Stimulated activated CD8-positive, alpha-beta memory T cell treated with anti-CD3 and anti-CD28 coated beads, Interleukin-12 subunit alpha, Interleukin-12 subunit beta, amount 100 ng/mL, for 4 hours (primary cell): Measurements from ENCODE around the gene CACNA1C.
"Not testable (repeated sequence)": the region's sequence is repeated elsewhere in the genome, so short reads cannot be mapped to it uniquely, and the experiment has no call there.

Source experiments
- DNase-seq: peaks from one replicate; pipeline ENCODE4 v3.0.0-alpha.2; 2020; ENCODE audit warnings: low read depth

The CACNA1C gene

DNA sequence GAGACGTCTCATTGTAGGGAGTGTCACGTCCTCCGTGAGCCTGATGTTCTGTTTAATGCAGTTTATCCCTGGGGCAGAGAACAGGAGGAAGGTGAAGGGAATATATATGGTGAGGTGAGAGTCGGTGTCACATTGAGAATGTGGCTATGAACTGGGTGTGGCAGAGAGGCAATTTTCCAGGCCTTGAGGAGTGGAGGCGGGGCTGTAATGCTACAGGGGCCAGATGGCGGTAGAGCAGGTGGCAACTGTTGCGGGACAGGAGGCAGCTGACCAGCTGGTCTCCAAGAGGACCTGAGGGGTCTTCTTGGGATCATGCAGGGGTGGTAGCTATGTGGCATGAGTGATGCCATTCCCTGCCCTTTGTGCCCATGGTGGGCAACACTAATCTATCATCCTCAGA, 59.6 kb downstream of the CACNA1C start:
- DNase-seq = no peak

DNA sequence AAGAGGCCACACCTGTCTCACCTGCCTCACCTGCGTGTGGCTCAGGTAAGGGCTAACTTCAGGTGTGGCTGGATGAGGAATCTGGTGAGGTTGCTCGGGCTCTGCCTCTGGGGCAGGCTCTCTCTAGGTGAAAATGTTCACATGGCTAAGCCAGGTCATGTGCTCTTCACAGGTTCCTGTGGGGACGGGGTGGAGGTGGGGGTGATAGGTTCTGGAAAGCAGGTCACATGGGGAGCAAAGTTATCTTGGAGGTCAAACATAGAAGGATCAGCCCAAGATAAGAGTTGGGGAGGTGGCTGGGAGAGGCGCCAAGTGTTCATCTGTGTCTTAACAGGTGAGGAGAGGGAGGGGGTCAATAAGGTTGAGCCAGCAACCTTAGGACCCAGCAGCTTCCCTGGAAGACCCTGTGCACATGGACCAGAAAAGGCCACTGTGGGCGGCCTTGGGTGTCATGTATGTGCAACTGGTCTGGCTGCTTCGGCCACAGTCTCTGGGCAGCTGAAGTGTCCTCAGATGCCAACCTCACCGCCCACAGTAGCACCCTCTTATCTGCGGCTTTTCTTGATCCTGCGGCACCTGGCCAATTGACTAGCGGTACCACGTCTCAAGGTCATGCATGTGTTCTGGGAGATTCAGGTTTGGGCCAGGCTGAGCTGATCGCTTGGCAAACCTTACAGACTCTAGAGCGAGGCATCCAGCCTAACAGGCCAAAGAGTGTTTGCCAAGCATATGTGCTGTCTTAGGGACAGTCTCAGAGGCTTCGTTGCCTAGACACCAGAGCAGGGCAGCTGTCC, 60.5 kb downstream of the CACNA1C start:
- no peak for DNase-seq

DNA sequence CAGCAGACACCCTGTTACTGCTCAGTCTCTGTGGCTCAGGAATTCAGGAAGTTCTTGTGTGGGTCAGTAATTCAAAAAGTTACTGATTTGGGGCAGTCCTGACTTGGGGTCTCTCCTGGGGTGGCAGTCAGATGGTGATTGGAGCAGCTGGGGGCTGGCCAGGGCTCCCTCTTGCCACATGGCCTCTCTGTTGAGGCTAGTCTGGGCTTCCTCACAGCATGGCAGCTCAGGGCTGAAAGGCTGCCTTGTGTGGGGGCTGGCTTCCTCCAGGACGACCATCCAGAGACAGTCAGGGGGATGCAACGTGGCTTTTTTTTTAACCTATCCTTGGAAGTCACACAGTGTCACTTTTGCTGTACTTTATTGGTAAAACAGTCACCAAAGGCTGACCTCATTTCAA, 61.3 kb downstream of the CACNA1C start:
- DNase-seq = no peak

DNA sequence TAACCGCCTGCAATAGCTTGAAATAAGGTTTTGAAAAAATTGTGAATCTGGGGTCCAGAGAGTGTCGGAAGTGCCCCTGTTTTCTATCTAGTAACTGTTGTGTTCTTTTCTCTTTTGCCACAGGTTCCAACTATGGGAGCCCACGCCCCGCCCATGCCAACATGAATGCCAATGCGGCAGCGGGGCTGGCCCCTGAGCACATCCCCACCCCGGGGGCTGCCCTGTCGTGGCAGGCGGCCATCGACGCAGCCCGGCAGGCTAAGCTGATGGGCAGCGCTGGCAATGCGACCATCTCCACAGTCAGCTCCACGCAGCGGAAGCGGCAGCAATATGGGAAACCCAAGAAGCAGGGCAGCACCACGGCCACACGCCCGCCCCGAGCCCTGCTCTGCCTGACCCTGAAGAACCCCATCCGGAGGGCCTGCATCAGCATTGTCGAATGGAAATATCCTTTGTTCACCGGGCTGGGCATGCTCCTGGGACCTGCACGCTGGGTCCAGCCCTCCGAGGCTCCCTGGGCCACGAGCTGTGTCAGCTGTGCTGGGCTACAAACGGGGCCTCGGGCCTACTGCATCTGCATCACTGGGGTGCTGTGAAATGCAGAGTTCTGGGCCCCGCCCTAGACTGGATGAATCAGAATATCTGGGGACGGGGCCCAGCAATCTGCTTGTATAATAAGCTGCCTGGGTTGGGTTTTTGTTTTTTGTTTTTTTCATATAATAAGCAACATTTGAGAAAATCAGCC, 62.5 kb downstream of the CACNA1C start:
- DNase-seq = no peak

DNA sequence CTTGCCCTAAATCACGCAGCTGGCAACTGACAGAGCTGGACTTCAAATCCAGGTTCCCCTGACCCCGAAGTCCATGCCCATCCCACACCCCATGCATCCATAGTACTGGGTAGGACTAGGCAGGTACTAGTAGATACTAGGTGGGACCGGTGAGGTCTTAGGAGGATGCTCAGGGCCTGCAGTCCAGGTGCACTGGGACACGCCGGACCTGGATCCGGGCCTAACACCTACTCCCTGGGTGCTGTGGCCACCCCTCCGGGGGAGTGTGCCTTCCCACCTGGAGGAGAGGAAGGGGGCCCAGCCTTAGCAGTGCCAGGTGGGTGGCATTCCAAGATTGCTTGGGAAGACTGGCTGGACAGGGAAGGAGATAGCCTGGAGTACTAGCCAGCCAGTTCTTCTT, 64.8 kb downstream of the CACNA1C start:
- no peak for DNase-seq

DNA sequence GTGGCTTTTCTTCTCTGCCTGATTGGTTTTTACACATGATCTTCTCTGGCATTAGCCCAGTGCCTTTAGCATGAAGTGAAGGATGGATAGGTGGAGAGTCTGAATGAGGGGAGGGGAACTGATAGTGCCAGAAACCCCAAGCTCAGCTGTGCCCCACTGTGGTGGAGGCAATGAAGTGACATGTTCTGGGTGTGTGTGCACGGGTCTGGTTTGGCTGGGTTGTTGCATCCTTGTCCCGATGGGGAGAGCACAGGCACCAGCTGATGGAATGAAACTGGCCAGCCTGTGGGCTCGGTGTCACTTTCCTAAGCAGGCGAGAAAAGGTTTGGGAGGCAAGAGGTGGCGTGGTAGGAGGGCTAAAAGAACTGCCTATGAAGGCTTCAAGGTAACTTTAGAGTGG, 65.3 kb downstream of the CACNA1C start:
- DNase-seq = no peak

DNA sequence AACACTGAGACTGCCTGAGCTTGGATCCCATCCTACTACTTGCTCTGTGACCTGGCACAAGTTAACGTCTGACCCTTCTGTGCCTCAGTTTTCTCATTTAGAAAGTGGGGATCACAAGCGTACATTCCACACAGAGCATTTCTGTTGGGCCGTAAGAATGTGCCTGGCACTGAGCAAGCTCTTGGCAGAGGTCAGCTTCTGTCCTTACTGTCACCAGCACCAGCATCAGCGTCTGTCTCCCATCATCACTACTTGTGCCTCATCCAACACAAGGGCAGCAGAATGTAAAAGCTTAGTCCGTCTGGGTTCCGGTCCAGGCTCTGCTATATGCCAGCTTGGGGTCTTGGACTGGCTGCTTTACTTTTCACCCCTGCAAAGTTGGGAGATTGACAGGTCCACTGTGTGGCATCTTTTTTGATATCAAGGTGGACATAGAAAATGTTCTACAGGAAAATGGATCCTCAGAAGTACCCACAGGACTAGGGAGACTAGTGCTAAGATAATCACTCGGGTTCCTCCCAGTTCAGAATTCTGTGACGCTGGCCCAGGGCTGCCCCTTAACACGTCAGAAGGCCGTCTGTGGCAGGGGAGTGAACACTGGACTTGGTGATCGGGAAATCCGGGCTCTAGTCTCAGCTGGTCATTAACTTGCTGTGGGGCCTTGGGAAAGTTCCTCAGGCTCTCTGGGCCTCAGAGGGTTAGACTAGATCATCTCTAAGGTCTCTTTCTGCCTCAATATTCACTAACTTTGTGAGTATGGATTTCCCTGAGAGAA, 65.9 kb downstream of the CACNA1C start:
- DNase-seq = no peak

DNA sequence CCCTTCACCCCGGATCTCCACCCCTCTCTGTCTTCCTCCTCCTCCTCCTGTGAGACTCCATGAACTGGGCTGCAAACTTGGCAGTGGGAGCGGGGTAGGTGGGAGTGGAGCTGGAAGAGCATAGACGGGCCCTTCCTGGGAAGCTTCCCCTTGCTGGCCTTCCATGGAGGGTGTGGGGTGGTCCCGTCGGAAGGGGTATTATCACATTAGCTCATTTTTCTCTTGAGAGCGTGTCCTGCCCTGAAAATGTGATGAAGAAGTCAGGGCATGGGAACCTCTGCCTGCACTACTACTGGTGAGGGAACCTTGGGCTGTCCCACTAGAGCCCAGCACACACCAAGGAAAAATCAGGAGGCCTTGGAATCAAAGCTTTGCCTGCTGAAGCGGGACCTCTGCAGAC, 66.5 kb downstream of the CACNA1C start:
- DNase-seq = no peak

DNA sequence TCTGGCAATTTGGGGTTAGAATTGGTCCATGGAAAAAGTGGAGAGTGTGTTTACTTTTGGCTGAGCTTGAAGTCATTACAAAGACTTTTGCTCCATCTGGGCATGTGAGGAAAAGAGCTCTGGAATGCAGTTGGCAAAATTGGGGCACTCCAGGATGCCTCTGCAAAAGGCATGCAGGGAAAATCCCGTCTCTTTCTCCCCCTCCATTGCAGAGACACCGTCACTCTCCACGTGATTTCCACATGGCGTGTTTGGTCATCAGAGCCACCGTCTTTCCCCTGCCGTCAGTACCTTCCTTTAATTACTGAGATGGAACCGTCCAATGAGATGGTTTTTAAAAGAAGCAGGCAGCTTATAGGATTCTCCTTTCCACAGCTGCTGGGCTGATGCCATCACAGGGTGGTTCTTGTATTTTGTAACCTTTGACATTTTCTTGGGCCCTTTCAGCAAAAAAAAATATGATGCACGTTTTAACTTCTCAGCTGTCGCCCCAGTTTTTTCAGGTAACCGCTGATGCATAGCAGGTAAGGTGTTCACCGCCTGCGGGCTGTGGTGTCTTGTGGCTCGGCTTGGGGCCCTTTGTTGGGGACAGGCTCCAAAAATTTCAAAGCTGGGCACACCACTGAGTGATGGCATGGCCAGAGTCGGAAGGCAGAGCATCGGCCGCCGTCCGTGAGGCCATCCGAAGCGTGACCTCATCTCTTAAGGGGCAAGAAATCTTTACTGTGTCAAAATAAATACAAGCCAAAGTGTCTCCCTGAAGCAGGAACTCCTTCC, 68.4 kb downstream of the CACNA1C start:
- no peak for DNase-seq

DNA sequence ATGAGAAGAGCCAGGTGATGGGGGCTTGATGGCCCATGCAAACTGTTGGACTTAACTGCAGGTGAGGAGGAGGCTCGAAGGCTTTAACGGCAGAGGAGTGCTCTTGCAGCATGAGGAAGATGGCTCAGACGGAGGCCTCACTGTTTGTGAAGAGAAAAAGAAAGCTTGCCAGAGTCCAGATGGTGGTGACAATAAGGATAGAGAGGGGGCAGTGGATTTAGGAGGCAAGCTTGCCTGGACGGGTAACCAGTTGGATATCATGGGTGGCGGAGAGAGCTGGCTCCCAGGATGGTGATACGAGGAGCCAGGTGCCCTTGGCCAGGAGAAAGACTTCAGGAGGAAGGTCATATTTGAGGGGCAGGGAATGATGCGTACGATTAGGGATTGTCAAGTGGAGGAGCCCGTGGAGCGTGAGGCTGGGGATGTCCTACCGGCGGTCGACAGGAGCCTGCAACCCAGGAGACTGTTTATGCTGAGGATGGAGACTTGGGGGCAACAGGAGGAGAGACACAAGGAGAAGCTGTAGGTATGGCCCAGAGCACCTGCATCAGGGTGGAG, 71.8 kb downstream of the CACNA1C start:
- DNase-seq = no peak

DNA sequence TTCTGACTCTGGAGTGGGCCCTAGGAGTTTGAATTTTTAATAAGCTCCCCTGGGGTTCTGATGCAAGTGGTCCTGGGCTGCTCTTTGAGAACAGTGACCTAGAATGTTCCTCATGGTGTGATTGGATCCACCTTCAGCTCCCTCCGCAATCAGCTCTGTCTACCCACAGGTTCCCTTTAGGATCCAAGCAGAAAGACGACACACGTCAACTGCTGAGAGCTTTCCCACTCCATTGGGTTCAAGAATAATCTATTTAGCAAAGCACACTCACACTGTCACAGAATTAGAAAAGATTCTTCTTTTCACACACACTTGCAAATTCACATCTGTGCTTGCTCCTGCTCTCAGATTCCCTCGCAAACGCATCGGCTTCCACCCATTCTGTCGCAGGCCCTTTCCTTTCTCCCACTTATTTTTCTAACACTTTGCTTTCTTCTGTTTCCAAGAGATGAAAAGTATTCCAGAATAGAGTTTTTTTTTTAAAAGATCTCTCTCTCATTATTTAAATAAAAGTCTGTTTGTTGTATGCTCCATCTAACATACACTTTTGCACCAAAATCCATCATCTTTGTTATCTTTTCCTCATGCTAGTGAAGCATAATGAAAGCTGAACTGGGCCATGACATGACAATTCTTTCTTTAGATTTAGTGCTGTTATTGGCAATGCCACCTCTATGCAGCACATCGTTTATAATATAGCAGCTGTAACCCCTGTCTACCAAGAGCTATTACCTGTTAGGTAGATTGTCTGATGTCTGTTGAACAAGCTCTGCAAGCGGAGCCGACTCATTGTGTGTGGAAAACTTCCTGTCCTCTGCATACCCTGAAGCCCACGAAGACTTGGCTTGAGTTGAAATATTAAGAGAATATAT, 73.1 kb downstream of the CACNA1C start:
- DNase-seq = no peak

DNA sequence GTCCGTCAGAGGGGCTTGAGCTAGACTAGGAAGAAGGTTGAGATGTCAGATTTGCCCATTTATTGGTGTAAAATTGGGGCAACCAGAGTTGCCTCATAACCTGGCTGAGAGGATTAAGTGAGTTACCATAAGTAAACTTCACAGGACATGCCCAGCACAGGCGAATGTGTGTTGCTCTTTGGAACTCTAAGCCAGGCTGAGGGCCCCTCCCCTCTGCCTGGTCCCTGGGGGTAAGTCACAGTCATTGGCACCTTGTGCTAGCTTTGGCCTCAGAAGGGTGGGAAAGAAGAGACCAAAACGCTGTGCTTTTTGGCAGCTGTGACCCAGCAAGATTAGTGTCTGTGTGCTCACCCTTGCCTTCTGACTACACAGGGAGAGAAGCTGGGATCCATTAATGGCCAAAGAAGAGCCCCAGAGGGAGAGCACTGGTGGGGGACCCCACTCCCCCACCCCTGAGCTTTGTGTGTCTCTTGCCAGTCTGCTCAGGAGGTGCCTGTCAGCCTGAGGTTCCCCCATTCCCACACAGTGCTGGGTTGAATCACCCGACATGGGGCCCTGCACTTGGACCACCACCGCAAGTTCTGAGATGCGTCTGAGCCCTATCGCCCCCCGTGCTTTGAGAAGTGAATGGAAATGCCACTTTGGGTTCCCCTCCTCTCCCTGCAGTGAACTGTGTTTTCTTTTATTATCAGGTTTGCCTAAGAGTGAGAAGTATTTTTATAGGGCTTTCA, 74.1 kb downstream of the CACNA1C start:
- DNase-seq = no peak

DNA sequence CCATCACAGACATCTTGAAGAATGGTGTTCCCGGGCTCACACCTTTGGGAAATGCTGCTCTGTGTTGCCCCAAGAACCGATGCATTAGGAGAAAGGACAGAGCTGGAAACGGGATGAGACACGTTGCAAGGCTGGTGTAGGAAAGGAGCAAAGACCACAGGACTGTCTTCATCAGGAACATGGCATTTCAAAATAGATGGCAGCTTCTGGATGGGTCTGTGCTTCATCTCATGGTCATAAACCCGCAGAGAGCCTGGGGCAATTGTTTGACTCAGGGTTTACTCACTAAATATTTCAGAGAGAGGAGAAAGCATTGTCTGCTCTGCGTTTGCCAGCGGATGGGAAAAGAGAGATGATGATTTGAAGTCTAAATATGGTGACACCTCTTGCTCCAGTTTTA, 76.3 kb downstream of the CACNA1C start:
- DNase-seq = no peak

DNA sequence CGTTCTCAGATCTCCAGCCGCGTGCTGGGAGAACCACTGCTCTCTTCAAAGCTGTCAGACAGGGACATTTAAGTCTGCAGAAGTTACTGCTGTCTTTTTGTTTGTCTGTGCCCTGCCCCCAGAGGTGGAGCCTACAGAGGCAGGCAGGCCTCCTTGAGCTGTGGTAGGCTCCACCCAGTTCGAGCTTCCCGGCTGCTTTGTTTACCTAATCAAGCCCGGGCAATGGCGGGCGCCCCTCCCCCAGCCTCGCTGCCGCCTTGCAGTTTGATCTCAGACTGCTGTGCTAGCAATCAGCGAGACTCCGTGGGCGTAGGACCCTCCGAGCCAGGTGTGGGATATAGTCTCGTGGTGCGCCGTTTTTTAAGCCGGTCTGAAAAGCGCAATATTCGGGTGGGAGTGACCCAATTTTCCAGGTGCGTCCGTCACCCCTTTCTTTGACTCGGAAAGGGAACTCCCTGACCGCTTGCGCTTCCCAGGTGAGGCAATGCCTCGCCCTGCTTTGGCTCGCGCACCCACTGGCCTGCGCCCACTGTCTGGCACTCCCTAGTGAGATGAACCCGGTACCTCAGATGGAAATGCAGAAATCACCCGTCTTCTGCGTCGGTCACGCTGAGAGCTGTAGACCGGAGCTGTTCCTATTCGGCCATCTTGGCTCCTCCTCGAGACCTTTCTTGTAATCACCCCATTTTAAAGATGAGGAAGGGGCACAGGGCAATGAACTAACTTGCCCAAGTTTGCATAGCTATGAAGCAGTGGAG, 83.1 kb downstream of the CACNA1C start:
- DNase-seq = not testable (repeated sequence)

DNA sequence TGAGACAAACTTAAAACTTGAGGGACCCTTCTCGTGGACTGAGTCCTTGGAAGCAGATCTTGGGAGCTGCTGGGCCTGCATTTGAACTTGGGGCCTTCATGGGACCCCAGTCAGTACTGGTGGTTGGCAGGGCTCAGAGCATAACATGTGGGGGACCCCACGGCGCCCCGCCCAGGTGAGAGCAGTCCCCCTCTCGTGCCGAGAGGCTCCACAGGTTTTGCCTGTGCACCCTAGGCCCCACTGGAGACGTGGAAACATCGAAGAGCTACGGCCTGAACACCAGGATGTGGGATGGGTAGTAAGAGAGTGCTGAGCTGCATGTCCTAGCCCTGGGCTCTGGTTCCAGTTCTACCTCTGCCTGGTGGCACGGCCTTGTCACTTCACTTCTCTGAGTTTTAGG, 84.1 kb downstream of the CACNA1C start:
- DNase-seq = no peak

DNA sequence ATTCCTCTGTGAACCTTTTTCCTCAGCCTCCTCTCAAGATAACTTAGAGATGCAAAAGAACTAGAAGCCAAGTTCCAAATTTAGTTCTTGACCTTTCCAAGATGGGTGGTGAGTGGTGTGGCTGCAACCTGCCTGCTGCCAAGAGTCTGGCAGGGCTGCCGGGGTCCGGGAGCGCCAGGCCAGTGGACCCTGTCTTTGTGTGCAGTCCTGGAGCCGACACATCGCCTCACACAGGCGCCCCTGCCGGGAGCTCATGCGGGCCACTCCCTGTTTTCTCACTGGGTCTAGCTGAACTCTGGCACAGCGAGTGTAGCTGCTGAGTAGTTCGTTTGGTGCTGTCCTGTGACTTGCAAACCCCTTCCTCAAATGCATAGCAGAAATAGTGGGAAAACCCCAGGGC, 84.9 kb downstream of the CACNA1C start:
- DNase-seq = no peak

DNA sequence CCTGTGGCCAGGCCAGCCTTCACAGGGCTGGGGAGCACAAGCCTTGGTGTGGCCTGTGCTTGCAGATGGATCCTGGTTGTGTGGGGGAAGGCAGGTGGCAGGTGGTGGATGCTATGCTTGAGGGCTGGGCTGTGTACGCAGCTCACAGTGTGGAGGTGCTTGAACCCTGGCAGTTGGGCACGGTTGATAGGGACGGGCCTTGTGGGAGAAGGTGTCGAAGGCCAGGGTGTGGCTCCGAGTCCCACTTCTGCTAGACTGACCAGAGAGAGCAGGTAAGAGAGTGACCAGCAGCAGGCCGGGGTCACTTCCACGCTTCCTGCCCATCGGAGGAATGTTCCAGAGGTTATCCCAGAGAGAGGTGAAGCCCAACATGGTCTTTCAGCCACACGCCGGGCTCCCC, 85.5 kb downstream of the CACNA1C start:
- no peak for DNase-seq

DNA sequence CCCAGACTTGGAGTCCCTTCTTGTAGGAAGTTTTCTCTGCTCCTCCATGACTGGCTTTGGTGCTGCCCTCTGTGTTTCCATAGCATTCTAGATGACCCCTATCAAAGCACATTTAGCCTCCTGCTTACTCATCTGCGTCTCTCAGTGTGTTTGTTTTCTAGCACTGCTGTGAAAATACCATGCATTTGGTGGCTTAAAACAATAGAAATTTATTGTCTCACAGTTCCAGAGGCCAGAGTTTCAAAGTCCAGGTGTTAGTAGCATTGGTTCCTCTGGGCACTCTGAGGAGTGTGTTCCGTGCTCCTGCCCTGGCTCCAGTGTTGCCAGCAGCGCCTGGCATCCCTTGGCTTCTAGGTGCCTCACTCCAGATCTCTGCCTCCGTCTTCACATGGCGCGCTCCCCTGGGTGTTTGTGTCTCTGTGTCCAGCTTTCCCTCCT, 86.1 kb downstream of the CACNA1C start:
- no peak for DNase-seq

DNA sequence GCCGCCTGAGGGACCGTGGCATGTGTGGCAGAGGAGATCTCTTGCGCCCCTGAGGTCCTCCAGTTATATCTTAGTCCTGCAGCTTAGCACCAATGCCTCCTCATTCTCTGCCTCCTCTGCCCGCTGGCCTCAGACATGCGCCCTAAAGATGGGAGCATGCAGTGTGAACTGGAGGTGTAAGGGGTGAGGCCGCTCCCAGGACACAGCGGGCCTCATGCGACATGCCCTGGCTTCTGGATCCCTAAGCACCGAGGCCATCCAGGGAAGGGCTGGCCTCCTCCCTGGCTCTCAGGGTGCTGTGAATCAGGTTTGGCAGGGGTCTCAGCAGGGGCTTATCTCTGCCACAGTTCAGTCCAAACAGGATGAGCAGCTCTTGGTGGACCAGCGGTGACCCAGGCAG, 86.9 kb downstream of the CACNA1C start:
- no peak for DNase-seq
